Esophagus muscularis mucosa (tissue), 4 donors: ENCODE data around the gene CAV1. TPM values are rescaled to one million over a fixed set of nuclear protein-coding genes. Genes with fewer than 3 reads are reported as not detected.

Experiments used
- DNase-seq: peaks from one replicate; pipeline ENCODE4 v3.0.0-alpha.2; 2017; ENCODE audit errors: extremely low spot score
- H3K27ac ChIP-seq, 4 donors: fragments of 200-600 bp; sonication (generic); replicated peaks in 1 of 4; 1 replicate in 3 of 4; 2 replicates in 1 of 4; pipeline ENCODE4 v1.5.1; 2016 to 2019; ENCODE audit warnings: mild to moderate bottlenecking in 1 of 4
- H3K27me3 ChIP-seq, 4 donors: fragments of 200-600 bp; sonication (generic); one replicate each; pipeline versions ENCODE4 v1.5.1 to v1.6.0; 2016 to 2019
- H3K36me3 ChIP-seq, 4 donors: fragments of 200-600 bp; sonication (generic); one replicate each; pipeline ENCODE4 v1.5.1; 2016 to 2019
- H3K4me1 ChIP-seq, 4 donors: fragments of 200-600 bp; sonication (generic); one replicate each; pipeline ENCODE4 v1.5.1; 2016 to 2019
- H3K4me3 ChIP-seq, 4 donors: fragments of 200-600 bp; sonication (generic); 1 replicate in 2 of 4; 2 replicates in 2 of 4; pipeline ENCODE4 v1.5.1; 2016 to 2019; ENCODE audit warnings: mild to moderate bottlenecking in 4 of 4, moderate library complexity in 1 of 4
- H3K9me3 ChIP-seq, 4 donors: fragments of 200-600 bp; sonication (generic); 1 replicate in 3 of 4; 2 replicates in 1 of 4; pipeline ENCODE4 v1.5.1; 2016 to 2019
- EP300 ChIP-seq: sonication (generic); formaldehyde crosslinking; IDR thresholded peaks from one replicate; pipeline ENCODE4 v1.6.1; 2017; ENCODE audit warnings: antibody characterized with exemption
- POLR2A ChIP-seq: fragments of 450-650 bp; IDR thresholded peaks from one replicate; pipeline ENCODE4 v1.6.1; 2017; ENCODE audit warnings: antibody characterized with exemption, moderate library complexity, mild to moderate bottlenecking, low read depth
- POLR2AphosphoS5 ChIP-seq, 2 donors: sonication (generic); formaldehyde crosslinking; IDR thresholded peaks; one replicate each; pipeline ENCODE4 v1.6.1; 2017; ENCODE audit warnings: antibody characterized with exemption in 2 of 2
- WGBS: methylation state at CpG from one replicate; pipeline ENCODE4 v1.1.5; 2018; 5-methylcytosine and 5-hydroxymethylcytosine counted together
- intact Hi-C: fragments of 100-400 bp; cut with DNase I; formaldehyde crosslinking; loops from one replicate; pipeline ENCODE4 v1.15.1; 2023
- total RNA-seq, 4 donors: library from RNA; depleted of rRNA; stranded (reverse); fragments of >200 nt; gene quantifications; one replicate each; pipeline versions ENCODE4 v1.1.0 to v1.2.1, GENCODE V29; 2016
- TF ChIP-seq, protein P1 (sequence below), 3 experiments: fragments of 200-600 bp in 2 of 3; fragments of 450-650 bp in 1 of 3; sonication (generic) in 2 of 3; IDR thresholded peaks; one replicate each; pipeline ENCODE4 v1.5.1; 2017 to 2019; ENCODE audit warnings: antibody characterized with exemption in 3 of 3, mild to moderate bottlenecking in 2 of 3, moderate library complexity in 1 of 3

Gene CAV1
- total RNA-seq, 4 donors from 2014 or later = 434 to 638 (median 591) TPM

DNA sequence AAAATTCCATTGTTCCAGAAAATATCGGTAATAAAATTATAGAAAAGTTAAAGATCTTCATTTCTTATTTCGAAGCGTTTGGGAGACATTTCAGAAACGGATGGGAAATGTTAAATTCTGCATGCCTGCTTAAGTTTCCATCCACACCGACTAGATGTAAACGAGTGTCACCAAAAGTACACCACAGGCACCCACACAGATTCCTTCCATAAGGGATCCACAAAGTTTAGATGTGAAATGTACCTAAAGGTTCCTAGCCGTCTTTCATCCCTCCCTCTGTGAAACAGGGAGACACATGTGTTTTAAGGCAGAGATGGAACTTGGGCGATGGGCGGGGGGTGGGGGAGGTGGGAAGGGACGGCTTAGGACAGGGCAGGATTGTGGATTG is 621 bp upstream of the CAV1 start:
- Histone ChIP-seq H3K9me3 (no peaks in the 10 kb centered on the region), H3K27ac (peak overlapping the region; percentile 91 to 99 (median 96)), H3K36me3 (peaks cover 0 to 18% (median 11%) of the 10 kb centered on the region in 4 donors), H3K4me3 (peak overlapping the region; percentile 65 to 91 (median 81)), H3K27me3 (no peaks in the 10 kb centered on the region), H3K4me1 (peaks cover 24 to 51% (median 46%) of the 10 kb centered on the region in 4 donors)
- no peak for DNase-seq
- TF ChIP-seq, protein P1, sequence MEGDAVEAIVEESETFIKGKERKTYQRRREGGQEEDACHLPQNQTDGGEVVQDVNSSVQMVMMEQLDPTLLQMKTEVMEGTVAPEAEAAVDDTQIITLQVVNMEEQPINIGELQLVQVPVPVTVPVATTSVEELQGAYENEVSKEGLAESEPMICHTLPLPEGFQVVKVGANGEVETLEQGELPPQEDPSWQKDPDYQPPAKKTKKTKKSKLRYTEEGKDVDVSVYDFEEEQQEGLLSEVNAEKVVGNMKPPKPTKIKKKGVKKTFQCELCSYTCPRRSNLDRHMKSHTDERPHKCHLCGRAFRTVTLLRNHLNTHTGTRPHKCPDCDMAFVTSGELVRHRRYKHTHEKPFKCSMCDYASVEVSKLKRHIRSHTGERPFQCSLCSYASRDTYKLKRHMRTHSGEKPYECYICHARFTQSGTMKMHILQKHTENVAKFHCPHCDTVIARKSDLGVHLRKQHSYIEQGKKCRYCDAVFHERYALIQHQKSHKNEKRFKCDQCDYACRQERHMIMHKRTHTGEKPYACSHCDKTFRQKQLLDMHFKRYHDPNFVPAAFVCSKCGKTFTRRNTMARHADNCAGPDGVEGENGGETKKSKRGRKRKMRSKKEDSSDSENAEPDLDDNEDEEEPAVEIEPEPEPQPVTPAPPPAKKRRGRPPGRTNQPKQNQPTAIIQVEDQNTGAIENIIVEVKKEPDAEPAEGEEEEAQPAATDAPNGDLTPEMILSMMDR (IDR thresholded peaks at IDR 0.05) = no peak
- TF ChIP-seq POLR2AphosphoS5 (IDR thresholded peaks at IDR 0.05) (no peak), EP300 (no peak), POLR2A (no peak)
- 19% methylated on average over 10 of the region's 10 CpGs for WGBS
- intact Hi-C loops = loop anchor here (2.0 to 10.0 kb wide), 2 partner anchors 169 to 265 kb away; no protein-coding TSS in a partner anchor

GRCh38 chr7:116525298-116525912 is 569 bp downstream of the CAV1 start:
- peaks cover 33 to 63% (median 58%) of the 10 kb centered on the region in 4 donors for H3K4me1 ChIP-seq
- TF ChIP-seq, protein P1 (IDR thresholded peaks at IDR 0.05) = peak in 1 of 3 experiments; percentile 32
- TF ChIP-seq POLR2A = no peak
- under 1% methylated on average over 36 of the region's 36 CpGs for WGBS

DNA sequence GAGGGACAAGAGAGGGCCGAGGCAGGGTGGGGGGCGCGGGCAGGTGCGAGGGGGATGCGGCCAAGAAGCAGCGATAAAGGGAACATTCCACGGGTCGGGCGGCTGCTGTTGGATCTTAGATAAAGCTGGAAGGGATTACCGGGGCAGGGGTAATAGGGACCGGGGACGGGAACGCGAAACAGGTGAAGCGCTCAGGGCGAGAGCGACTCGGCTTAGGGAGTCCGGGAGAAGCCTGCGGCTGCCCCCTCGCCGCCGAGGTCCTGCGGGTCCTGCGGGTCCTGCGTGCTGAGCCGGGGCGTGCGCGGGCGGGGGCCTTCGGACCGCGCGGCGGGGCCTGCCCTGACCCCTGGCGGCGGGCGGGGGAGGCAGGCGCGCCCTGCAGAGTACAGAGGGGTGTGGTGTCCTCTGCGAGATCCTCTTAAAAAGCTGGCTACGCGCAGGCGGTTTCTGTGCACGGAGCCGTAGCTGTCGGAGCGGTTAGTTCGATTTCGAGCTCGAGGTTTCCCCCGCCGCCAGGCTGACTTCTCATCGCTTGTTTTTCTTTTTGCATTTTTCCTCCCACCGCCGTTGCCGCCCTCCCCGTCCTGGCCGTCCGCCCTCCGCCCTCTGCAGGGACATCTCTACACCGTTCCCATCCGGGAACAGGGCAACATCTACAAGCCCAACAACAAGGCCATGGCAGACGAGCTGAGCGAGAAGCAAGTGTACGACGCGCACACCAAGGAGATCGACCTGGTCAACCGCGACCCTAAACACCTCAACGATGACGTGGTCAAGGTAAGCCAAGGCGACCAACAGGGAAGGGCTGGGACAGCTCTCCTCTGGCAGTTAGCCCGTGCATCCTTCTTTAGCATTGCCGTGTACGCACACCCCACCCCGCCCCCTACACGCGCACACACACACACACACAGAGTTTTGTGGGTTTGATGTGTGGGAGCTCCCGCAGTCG is 1.4 kb downstream of the CAV1 start:
- DNase-seq = peak; percentile 92
- no peaks in the 10 kb centered on the region for H3K9me3 ChIP-seq
- H3K36me3 ChIP-seq = peaks cover 0 to 33% (median 17%) of the 10 kb centered on the region in 4 donors
- peak overlapping the region; percentile 65 to 91 (median 81) for H3K4me3 ChIP-seq
- H3K27me3 ChIP-seq = no peaks in the 10 kb centered on the region
- peak overlapping the region; percentile 91 to 99 (median 96) for H3K27ac ChIP-seq
- intact Hi-C loops = loop anchor here (2.0 to 10.0 kb wide), 4 partner anchors 61 to 267 kb away; no protein-coding TSS in a partner anchor
- TF ChIP-seq POLR2A (peak; percentile 48), EP300 (no peak), POLR2AphosphoS5 (IDR thresholded peaks at IDR 0.05) (peak; percentile 55 to 90)
- TF ChIP-seq, protein P1 (IDR thresholded peaks at IDR 0.05) = peak; percentile 87 to 93 (median 91)
- WGBS = under 1% methylated on average over 63 of the region's 83 CpGs
- H3K4me1 ChIP-seq = peaks cover 33 to 70% (median 66%) of the 10 kb centered on the region in 4 donors

More at GRCh38 chr7:116525298-116525912, 569 bp downstream of the CAV1 start:
- DNase-seq = no peak
- intact Hi-C loops = loop anchor here (2.0 to 10.0 kb wide), 4 partner anchors 62 to 267 kb away; no protein-coding TSS in a partner anchor
- peak overlapping the region; percentile 91 to 99 (median 96) for H3K27ac ChIP-seq
- H3K36me3 ChIP-seq = peaks cover 0 to 28% (median 17%) of the 10 kb centered on the region in 4 donors
- no peaks in the 10 kb centered on the region for H3K9me3 ChIP-seq
- H3K4me3 ChIP-seq = peak overlapping the region; percentile 65 to 91 (median 81)
- no peaks in the 10 kb centered on the region for H3K27me3 ChIP-seq

DNA sequence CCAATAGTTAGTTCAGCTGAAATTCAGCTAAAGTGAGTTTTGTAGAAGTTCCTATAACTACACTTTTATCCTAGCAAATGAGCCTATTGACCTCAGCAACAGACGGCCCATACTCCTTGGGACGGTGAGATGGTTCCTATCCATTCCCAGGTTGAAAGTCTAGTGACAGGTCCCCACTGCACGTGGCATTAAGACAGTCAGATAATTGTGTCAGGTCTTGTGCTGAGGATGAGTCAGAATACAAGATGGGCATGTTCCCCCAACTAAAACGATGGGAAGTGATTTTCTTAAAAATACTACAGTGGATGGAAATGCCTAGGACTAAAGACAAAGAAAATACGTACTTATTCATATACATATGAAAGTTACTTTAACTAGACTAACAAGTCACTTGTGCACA is 2.1 kb downstream of the CAV1 start:
- intact Hi-C loops = loop anchor here (5.0 to 10.0 kb wide), 3 partner anchors 60 to 172 kb away; no protein-coding TSS in a partner anchor
- Histone ChIP-seq H3K27me3 (no peaks in the 10 kb centered on the region), H3K4me3 (peak overlapping the region; percentile 65 to 91 (median 81)), H3K36me3 (peaks cover 2 to 35% (median 17%) of the 10 kb centered on the region in 4 donors), H3K4me1 (peaks cover 27 to 76% (median 72%) of the 10 kb centered on the region in 4 donors), H3K27ac (peak overlapping the region; percentile 91 to 99 (median 96)), H3K9me3 (no peaks in the 10 kb centered on the region)
- WGBS = 34% methylated on average over 5 of the region's 5 CpGs
- no peak for TF ChIP-seq EP300
- TF ChIP-seq, protein P1 (IDR thresholded peaks at IDR 0.05) = no peak
- TF ChIP-seq POLR2AphosphoS5 (IDR thresholded peaks at IDR 0.05) = no peak
- TF ChIP-seq POLR2A = no peak
- no peak for DNase-seq
